ENCODE measurements around the gene PREP.

Gene PREP

GRCh38 chr6:105304825-105305224 is 98.1 kb downstream of the PREP start:
- no peak for DNase-seq

GRCh38 chr6:105304366-105304765 is 98.5 kb downstream of the PREP start:
- no peak for DNase-seq

GRCh38 chr6:105302617-105303128 is 100.2 kb downstream of the PREP start:
- DNase-seq: no peak

GRCh38 chr6:105301756-105302616 is 100.9 kb downstream of the PREP start:
- DNase-seq: no peak

- DNase-seq: no peak
Measured at GRCh38 chr6:105301072-105301503, 101.8 kb downstream of the PREP start.

- DNase-seq: no peak
Measured at GRCh38 chr6:105300090-105300489, 102.8 kb downstream of the PREP start.

GRCh38 chr6:105294129-105294528 is 108.8 kb downstream of the PREP start:
- DNase-seq: no peak

GRCh38 chr6:105292689-105293339 is 110.1 kb downstream of the PREP start:
- no peak for DNase-seq

- DNase-seq: no peak
Measured at GRCh38 chr6:105291525-105291924, 111.4 kb downstream of the PREP start.

GRCh38 chr6:105282631-105283585 is 120.0 kb downstream of the PREP start:
- DNase-seq: no peak

GRCh38 chr6:105280033-105280432 is 122.8 kb downstream of the PREP start:
- no peak for DNase-seq

- DNase-seq: no peak
Measured at GRCh38 chr6:105279463-105279862, 123.4 kb downstream of the PREP start.

- DNase-seq: no peak
Measured at GRCh38 chr6:105278813-105279212, 124.1 kb downstream of the PREP start.

GRCh38 chr6:105278035-105278434 is 124.8 kb downstream of the PREP start:
- DNase-seq: no peak

- DNase-seq: no peak
Measured at GRCh38 chr6:105276374-105276773, 126.5 kb downstream of the PREP start.

GRCh38 chr6:105275542-105275941 is 127.3 kb downstream of the PREP start:
- DNase-seq: no peak

GRCh38 chr6:105274678-105275077 is 128.2 kb downstream of the PREP start:
- no peak for DNase-seq

GRCh38 chr6:105273589-105273988 is 129.3 kb downstream of the PREP start:
- no peak for DNase-seq

GRCh38 chr6:105272786-105273185 is 130.1 kb downstream of the PREP start:
- no peak for DNase-seq

GRCh38 chr6:105270511-105270910 is 132.4 kb downstream of the PREP start:
- no peak for DNase-seq

GRCh38 chr6:105269390-105269789 is 133.5 kb downstream of the PREP start:
- no peak for DNase-seq

GRCh38 chr6:105263685-105264610 is 138.9 kb downstream of the PREP start:
- DNase-seq: no peak

Measured in activated CD4-positive, alpha-beta T cell treated with anti-CD3 and anti-CD28 coated beads, Interleukin-2, amount 50 U/mL, for 1 hour (primary cell).